GM19025 (cell line): ENCODE measurements around the gene PDIA5.

Source experiments
- ATAC-seq: cut with Tn5 transposase; IDR thresholded peaks from one replicate; pipeline ENCODE4 v1.9.1; 2021; ENCODE audit warnings: mild to moderate bottlenecking, low read depth, moderate library complexity; ENCODE audit not compliant: unreplicated experiment

The PDIA5 gene

GRCh38 chr3:123039178-123039577, 27.6 kb upstream of the PDIA5 start:
- no peak for ATAC-seq

DNA sequence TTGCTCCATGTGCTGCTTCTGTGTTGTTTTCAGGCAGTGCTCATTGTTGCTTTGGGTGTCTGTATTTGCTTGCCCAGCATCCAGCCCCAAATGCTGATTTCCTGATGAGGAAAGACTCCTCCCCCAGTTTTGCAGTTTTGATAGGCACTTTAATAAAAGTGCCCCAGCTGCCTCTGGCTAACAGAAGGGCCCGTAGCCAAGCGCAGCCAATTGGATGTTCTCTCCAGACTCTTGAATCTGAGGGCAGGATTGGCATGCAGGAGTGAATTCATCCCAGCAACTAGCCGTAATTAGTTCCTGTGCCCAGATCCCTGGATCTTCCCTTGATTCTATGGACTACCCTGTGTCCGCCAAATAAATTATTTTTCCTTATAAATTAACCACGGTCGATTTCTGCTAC, 24.4 kb upstream of the PDIA5 start:
- ATAC-seq, result no peak

- ATAC-seq, result no peak
Measured at GRCh38 chr3:123044981-123045763, 21.7 kb upstream of the PDIA5 start.

DNA sequence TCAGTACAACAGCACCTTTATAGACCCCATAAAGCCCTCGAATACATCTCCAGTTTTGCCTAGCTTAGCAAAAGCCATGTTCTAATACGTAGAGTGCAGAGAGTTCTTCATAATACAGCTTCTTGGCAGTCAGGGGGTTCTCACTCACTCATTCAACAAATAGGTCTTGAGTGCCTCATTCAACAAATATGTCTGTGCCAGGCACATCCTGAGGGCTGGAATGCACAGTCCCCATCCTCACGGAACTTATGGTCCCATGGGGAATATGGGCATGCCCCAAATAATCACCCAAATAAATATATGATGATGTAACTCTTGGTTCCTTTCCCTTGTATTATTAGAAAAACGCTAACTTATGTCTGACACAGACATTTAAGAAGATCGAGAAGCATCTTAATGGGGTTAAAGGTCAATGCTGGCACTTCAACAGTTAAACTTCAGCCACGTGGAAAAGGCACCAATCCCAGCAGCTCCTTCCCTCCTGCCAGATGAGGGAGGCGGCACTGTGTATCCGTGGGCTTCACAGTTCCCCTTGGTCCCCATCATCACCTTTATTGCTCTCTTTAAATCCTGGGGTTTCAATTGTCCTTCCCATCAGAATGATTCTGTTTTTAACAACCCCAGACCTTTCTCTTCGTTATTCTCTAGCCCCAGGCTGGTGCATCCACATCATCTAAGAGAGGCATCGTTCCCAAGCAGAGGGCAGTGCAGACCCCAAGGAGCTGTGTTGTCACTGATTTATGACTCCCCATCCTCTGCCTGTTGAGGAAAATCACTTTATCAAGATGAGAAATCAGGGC, 20.4 kb upstream of the PDIA5 start:
- ATAC-seq, result no peak

DNA sequence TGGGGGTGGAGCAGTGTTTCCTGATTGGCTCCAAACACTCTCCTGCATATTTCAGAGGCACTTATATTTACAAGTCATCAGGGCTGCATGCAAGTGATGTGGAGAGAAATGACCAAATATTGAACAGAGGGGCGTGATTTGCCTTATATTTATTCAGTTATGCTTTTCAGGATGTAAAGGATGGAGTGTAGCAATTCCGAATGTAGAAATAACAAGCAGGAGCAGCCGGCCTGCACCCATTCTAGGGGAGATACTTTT, 19.8 kb upstream of the PDIA5 start:
- ATAC-seq, result no peak

- no peak for ATAC-seq
Measured at GRCh38 chr3:123048480-123049237, 18.2 kb upstream of the PDIA5 start.

GRCh38 chr3:123050666-123051065, 16.2 kb upstream of the PDIA5 start:
- no peak for ATAC-seq

GRCh38 chr3:123053107-123053506, 13.7 kb upstream of the PDIA5 start:
- no peak for ATAC-seq

DNA sequence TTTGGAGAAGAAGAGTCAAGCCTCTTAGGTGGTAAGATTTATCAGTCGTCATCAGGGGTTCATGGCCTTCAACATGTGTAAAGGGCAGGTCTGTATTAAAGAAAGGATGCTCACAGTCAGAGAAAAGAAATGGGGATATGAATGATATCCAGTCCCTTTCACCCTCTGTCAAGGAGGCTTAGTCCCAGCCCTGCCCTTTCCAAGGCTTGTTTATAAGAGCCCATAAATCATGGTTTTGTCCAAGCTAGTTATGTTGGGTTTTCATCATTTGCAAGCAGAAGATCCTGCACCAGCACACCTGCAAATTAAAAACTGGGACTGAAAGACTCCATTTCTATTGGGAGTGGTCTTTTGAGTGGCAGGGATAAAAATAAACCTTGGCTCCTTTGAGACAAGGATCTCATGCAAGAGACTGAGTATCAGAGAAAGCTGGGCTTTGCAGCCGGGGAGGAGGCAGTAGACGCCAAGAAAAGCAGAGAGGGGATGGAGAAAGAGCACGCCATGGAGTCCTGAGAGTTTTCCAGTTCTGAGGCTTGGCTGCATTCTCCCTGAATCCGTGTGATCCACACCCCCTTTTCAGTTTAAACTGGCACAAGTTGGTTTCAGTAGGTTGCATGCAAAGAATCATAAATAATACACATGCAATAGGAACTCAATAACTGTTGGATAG, 12.6 kb upstream of the PDIA5 start:
- ATAC-seq, result no peak

- ATAC-seq, result no peak
Measured at GRCh38 chr3:123054931-123055330, 11.9 kb upstream of the PDIA5 start.

- no peak for ATAC-seq
Measured at GRCh38 chr3:123055352-123055751, 11.5 kb upstream of the PDIA5 start.

DNA sequence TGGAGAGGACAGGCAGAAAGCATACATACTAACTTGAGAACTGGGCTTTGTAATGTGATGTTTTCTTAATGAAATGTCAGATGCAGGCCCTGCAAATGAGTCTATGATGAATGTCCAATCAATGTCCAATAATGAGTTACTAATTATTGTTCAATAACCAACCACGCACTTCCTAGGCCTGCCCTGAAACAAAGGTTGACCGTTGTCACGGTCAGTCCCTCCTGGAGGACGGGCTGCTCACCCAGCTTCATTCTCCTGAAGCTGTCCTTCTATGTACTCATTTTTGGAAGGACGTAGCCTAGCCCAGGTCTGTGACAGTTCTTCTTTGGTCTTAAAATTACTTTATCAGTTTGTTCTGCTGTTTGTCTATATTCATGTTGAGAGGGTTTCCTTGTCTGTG, 8.3 kb upstream of the PDIA5 start:
- ATAC-seq, result no peak

- ATAC-seq, result no peak
Measured at GRCh38 chr3:123060054-123060453, 6.8 kb upstream of the PDIA5 start.

- ATAC-seq, result no peak
Measured at GRCh38 chr3:123061856-123062255, 5.0 kb upstream of the PDIA5 start.

- ATAC-seq, result no peak
Measured at GRCh38 chr3:123063034-123063433, 3.8 kb upstream of the PDIA5 start.

DNA sequence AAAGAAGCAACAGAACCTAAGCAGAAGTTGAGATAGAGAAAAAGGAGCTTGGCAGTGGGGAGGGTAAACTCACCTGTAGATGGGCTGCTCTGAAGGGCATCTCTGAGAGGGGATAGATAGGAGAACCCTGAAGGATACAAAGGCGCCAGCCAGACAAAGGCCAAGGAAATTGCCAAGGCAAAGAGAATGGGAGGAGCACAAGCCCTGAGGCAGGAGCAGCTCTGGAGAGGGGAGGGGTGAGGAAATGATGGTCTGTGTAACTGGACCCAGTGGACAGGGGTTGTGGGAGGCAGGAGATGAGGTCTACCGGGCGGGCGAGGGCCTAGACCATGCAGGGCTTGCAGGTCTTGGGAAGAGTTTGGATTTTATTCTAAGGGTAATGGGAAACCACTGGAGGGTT, 2.3 kb upstream of the PDIA5 start:
- no peak for ATAC-seq

GRCh38 chr3:123064914-123065313, 1.9 kb upstream of the PDIA5 start:
- no peak for ATAC-seq

- no peak for ATAC-seq
Measured at GRCh38 chr3:123066599-123066895, 278 bp upstream of the PDIA5 start.

DNA sequence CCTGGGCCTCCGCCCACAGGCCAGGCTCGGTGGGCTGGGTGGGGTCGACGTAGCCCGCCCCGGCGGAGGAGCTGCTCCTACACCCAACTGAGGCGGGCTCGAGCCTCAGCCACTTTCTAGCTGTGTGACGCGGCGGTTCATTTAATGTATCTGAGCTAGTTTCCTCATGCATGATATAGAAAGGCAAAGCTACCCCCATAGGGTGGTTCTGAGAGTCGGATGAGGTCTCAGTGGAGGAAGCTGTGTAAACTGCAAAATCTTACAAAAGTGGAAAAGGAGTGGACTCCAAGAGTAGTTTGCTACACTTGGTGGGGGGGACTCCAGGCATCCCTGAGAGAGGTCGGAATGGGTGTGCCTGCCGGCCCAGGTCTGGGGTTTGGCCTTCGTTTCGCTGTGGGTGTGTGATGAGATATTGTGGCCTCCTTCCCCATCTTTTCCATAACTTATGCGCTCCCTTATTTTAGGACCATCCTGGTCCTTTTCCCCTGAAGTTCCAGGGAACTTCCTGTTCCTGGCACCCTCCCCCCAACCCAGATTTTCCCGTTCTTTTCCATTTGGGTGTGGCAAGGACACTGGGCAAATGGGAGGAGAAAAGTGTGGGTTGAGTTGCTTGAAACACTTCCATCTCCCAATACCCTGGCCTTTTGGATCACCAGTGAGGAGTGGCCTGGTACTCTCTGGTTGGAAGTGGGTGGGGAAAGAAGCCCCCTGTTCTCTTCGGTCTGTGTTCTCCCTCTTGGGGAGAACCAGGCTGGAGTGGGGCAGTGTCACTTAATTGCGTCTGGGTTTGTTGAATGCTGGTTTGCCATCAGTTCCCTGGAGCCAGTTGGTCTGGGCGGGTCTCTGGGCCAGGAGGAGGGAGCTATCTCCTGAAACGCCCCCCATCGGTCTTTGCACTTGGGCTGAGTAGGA, 1.1 kb downstream of the PDIA5 start:
- ATAC-seq, result peak; percentile 29
